ENCODE results near the gene PMM1. TPM values are rescaled to one million over a fixed set of nuclear protein-coding genes. Genes with fewer than 3 reads are reported as not detected.

The PMM1 gene
- total and polyA plus RNA-seq, 2 donors (not counting 3 experiments of a cell fraction or from before 2014, with no cell fraction given) = 14.6 to 31.7 TPM

DNA sequence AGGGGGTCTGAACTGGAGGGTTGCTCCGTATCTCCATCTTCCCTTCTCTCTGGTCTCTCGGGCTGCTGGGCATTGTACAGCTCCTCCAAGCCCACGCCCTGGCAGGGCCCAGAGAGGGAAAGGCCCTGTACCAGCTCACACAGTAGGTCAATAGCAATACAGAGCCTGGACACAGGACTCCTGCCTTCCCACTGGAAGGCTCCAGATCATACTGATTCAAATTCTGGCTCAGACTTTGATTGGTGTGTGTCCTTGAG, 22.2 kb downstream of the PMM1 start:
- no peaks in the 10 kb centered on the region for H3K27me3 ChIP-seq (ENCODE audit: control insufficient read depth in 2 of 2, insufficient read depth in 2 of 2, low read length in 2 of 2)
- H3K36me3 ChIP-seq (ENCODE audit: control insufficient read depth in 2 of 2, extremely low read depth in 1 of 2, insufficient read depth in 2 of 2, low read length in 2 of 2) = no peaks in the 10 kb centered on the region
- no TSS peak for BruUV-seq (replicated peaks)
- H3K27ac ChIP-seq (ENCODE audit: insufficient read depth, low read depth, low read length) = no peak overlapping the region
- TF ChIP-seq, protein P1, sequence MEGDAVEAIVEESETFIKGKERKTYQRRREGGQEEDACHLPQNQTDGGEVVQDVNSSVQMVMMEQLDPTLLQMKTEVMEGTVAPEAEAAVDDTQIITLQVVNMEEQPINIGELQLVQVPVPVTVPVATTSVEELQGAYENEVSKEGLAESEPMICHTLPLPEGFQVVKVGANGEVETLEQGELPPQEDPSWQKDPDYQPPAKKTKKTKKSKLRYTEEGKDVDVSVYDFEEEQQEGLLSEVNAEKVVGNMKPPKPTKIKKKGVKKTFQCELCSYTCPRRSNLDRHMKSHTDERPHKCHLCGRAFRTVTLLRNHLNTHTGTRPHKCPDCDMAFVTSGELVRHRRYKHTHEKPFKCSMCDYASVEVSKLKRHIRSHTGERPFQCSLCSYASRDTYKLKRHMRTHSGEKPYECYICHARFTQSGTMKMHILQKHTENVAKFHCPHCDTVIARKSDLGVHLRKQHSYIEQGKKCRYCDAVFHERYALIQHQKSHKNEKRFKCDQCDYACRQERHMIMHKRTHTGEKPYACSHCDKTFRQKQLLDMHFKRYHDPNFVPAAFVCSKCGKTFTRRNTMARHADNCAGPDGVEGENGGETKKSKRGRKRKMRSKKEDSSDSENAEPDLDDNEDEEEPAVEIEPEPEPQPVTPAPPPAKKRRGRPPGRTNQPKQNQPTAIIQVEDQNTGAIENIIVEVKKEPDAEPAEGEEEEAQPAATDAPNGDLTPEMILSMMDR (IDR thresholded peaks at IDR 0.05; ENCODE audit: extremely low read depth in 1 of 2, insufficient read depth in 1 of 2, low read depth in 1 of 2, low read length in 2 of 2) = no peak
- TF ChIP-seq POLR2AphosphoS5 (IDR thresholded peaks at IDR 0.05; ENCODE audit: insufficient read depth, low read depth, low read length) (no peak), MYC (IDR thresholded peaks at IDR 0.05; ENCODE audit: low read depth, low read length) (no peak), POLR2A (IDR thresholded peaks at IDR 0.05; ENCODE audit: low read depth, low read length) (no peak), EZH2 (IDR thresholded peaks at IDR 0.05; ENCODE audit: borderline replicate concordance, low read depth, low read length, severe bottlenecking) (no peak), GATA2 (IDR thresholded peaks at IDR 0.05; ENCODE audit: insufficient read depth, insufficient read length, low read depth, low read length) (no peak), FOS (IDR thresholded peaks at IDR 0.05; ENCODE audit: borderline replicate concordance, insufficient read depth, low read length) (no peak), JUN (IDR thresholded peaks at IDR 0.05; ENCODE audit: borderline replicate concordance, insufficient read depth, insufficient read length, low read depth) (no peak)
- TF ChIP-seq, protein P2, sequence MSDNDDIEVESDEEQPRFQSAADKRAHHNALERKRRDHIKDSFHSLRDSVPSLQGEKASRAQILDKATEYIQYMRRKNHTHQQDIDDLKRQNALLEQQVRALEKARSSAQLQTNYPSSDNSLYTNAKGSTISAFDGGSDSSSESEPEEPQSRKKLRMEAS (IDR thresholded peaks at IDR 0.05; ENCODE audit: insufficient read depth, insufficient read length) = no peak
- no peak overlapping the region for H3K9ac ChIP-seq (replicated peaks; ENCODE audit: extremely low read depth, insufficient read depth, low read length)
- peaks cover 11% of the 10 kb centered on the region for H3K4me1 ChIP-seq (ENCODE audit: control insufficient read depth, extremely low read depth, insufficient read depth, low read length)
- no peaks in the 10 kb centered on the region for H3K79me2 ChIP-seq (ENCODE audit: control insufficient read depth, insufficient read depth, low read length)
- H3K9me1 ChIP-seq (replicated peaks; ENCODE audit: control insufficient read depth, extremely low read depth, insufficient read depth, low read length) = no peaks in the 10 kb centered on the region
- no peaks in the 10 kb centered on the region for H3K9me3 ChIP-seq (replicated peaks; ENCODE audit: control insufficient read depth, insufficient read depth, low read length)
- intact Hi-C loops (cut with micrococcal nuclease) = no loop called here
- FAIRE-seq = no peak
- no peak for DNase-seq (ENCODE audit: low read depth, low spot score)
- ChIA-PET CTCF (interaction anchor here (1.7 kb wide), 1 partner anchor 22 kb away, joined by 6 read pairs; the partner anchor contains the start of gene PMM1), POLR2A (no interaction called here)
- no peak overlapping the region for H3K4me3 ChIP-seq (replicated peaks in 1 of 3; ENCODE audit: insufficient read depth in 1 of 3, low read depth in 1 of 3, low read length in 3 of 3)
- no peaks in the 10 kb centered on the region for H4K20me1 ChIP-seq (replicated peaks; ENCODE audit: control insufficient read depth, extremely low read depth, insufficient read depth, low read length)
- dilution Hi-C loops (cut with MboI; ENCODE audit: extremely low pct_ligation_motif_present, low sequenced_read_pairs) = no loop called here
- no peak overlapping the region for H2AFZ ChIP-seq (ENCODE audit: low read depth, low read length)
- H3K4me2 ChIP-seq (ENCODE audit: insufficient read depth, low read length) = no peak overlapping the region

Data from endothelial cell of umbilical vein (primary cell).